NT2/D1 (cell line): ENCODE measurements around the gene GRPR.

ENCODE experiments used
- SUZ12 ChIP-seq: IDR thresholded peaks from 2 replicates; pipeline ENCODE4 v1.6.1; 2011; ENCODE audit not compliant: insufficient read length, insufficient read depth; ENCODE audit errors: extremely low read depth
- YY1 ChIP-seq: IDR thresholded peaks from 2 replicates; pipeline ENCODE4 v1.6.1; 2011; ENCODE audit not compliant: insufficient read length, insufficient read depth

- no peak for TF ChIP-seq SUZ12
- TF ChIP-seq YY1, result no peak
Measured at GRCh38 chrX:16172391-16172790, 49.0 kb downstream of the GRPR start.
